H4 (cell line): ENCODE results near the gene ENKD1. TPM values are rescaled to one million over a fixed set of nuclear protein-coding genes. Genes with fewer than 3 reads are reported as not detected.

Source experiments
- DNase-seq: peaks from one replicate; pipeline ENCODE4 v3.0.0-alpha.2; 2015; ENCODE audit warnings: low spot score
- total RNA-seq: library from RNA; depleted of rRNA; stranded (reverse); fragments of >200 nt; shearing (Covaris generic); gene quantifications from 2 replicates; pipeline ENCODE4 v1.2.3, GENCODE V29; 2014

Gene ENKD1
- total RNA-seq, 1 experiment from 2014 or later, result 5.6 TPM

GRCh38 chr16:67679935-67680897 lies 13.7 kb upstream of the ENKD1 start:
- no peak for DNase-seq

- no peak for DNase-seq
These were observed 11.9 kb upstream of the ENKD1 start for GRCh38 chr16:67678354-67679023.

GRCh38 chr16:67677712-67678111 lies 11.2 kb upstream of the ENKD1 start:
- DNase-seq, result no peak

GRCh38 chr16:67676939-67677338 lies 10.4 kb upstream of the ENKD1 start:
- no peak for DNase-seq

GRCh38 chr16:67676516-67676915 lies 10.0 kb upstream of the ENKD1 start:
- no peak for DNase-seq

- DNase-seq, result no peak
These were observed 9.4 kb upstream of the ENKD1 start for GRCh38 chr16:67675999-67676398.

- no peak for DNase-seq
These were observed 9.0 kb upstream of the ENKD1 start for GRCh38 chr16:67675579-67675935.

GRCh38 chr16:67674851-67675578 lies 8.5 kb upstream of the ENKD1 start:
- no peak for DNase-seq

GRCh38 chr16:67673712-67674580 lies 7.4 kb upstream of the ENKD1 start:
- no peak for DNase-seq

- peak; percentile 57 for DNase-seq
These were observed 6.5 kb upstream of the ENKD1 start for GRCh38 chr16:67672739-67673662.

- no peak for DNase-seq
These were observed 5.8 kb upstream of the ENKD1 start for GRCh38 chr16:67672306-67672705.

- DNase-seq, result no peak
These were observed 3.0 kb upstream of the ENKD1 start for GRCh38 chr16:67669499-67670101.

GRCh38 chr16:67668495-67669157 lies 2.1 kb upstream of the ENKD1 start:
- no peak for DNase-seq

- peak; percentile 90 for DNase-seq
These were observed 1.4 kb upstream of the ENKD1 start for GRCh38 chr16:67667817-67668494.

- DNase-seq, result no peak
These were observed 885 bp upstream of the ENKD1 start for GRCh38 chr16:67667453-67667816.

GRCh38 chr16:67666032-67666551 lies 458 bp downstream of the ENKD1 start:
- no peak for DNase-seq

- DNase-seq, result no peak
These were observed 952 bp downstream of the ENKD1 start for GRCh38 chr16:67665598-67665997.

GRCh38 chr16:67664871-67665270 lies 1.7 kb downstream of the ENKD1 start:
- DNase-seq, result no peak

- no peak for DNase-seq
These were observed 2.3 kb downstream of the ENKD1 start for GRCh38 chr16:67664258-67664657.
